BLaER1 treated with 17β-estradiol and CSF1 and Interleukin-3, amounts not matched to agents 10 nM and 100 nM (cell line): ENCODE measurements around the gene OBI1.

ENCODE experiments used
- H3K27ac ChIP-seq, 11 experiments: shearing (Covaris generic); formaldehyde crosslinking; 2 replicates each; pipeline ENCODE4 v1.8.1; 2022
- H3K27me3 ChIP-seq, 11 experiments: shearing (Covaris generic); formaldehyde crosslinking; 2 replicates each; pipeline ENCODE4 v1.8.1; 2022
- H3K36me3 ChIP-seq, 11 experiments: shearing (Covaris generic); formaldehyde crosslinking; 2 replicates each; pipeline ENCODE4 v1.8.1; 2022
- H3K4me1 ChIP-seq, 10 experiments: shearing (Covaris generic); formaldehyde crosslinking; 2 replicates each; pipeline ENCODE4 v1.8.1; 2022
- H3K4me2 ChIP-seq, 11 experiments: shearing (Covaris generic); formaldehyde crosslinking; 2 replicates each; pipeline ENCODE4 v1.8.1; 2022
- H3K4me3 ChIP-seq, 10 experiments: shearing (Covaris generic); formaldehyde crosslinking; 2 replicates each; pipeline ENCODE4 v1.8.1; 2022
- H3K9ac ChIP-seq, 11 experiments: shearing (Covaris generic); formaldehyde crosslinking; 2 replicates each; pipeline ENCODE4 v1.8.1; 2022
- H3K9me3 ChIP-seq, 11 experiments: shearing (Covaris generic); formaldehyde crosslinking; replicated peaks in 1 of 11; 2 replicates each; pipeline ENCODE4 v1.8.1; 2022
- H4K20me1 ChIP-seq, 11 experiments: shearing (Covaris generic); formaldehyde crosslinking; 2 replicates each; pipeline ENCODE4 v1.8.1; 2022
- Cebpa-rat ChIP-seq, 11 experiments: shearing (Covaris generic); IDR thresholded peaks; 2 replicates each; pipeline ENCODE4 v1.8.1; 2022

OBI1 gene

GRCh38 chr13:78608688-78609463 lies 50.1 kb downstream of the OBI1 start:
- Histone ChIP-seq H3K9ac (peak overlapping the region in 1 of 11 experiments; percentile 34; a peak in 2 of 22 replicates), H3K4me2 (peak overlapping the region; percentile 27 to 88 (median 57)), H3K9me3 (peaks cover 17 to 43% (median 28%) of the 10 kb centered on the region in 11 experiments; a peak in 21 of 22 replicates), H4K20me1 (peaks cover 0 to 100% (median 78%) of the 10 kb centered on the region in 11 experiments; a peak in 19 of 22 replicates), H3K27ac (no peak overlapping the region), H3K36me3 (peaks cover under 1 to 10% (median 5%) of the 10 kb centered on the region in 11 experiments; a peak in 13 of 22 replicates), H3K4me1 (peaks cover 0 to 9% (median 4%) of the 10 kb centered on the region in 10 experiments; a peak in 6 of 20 replicates), H3K27me3 (peaks cover 98 to 100% (median 99%) of the 10 kb centered on the region in 11 experiments), H3K4me3 (peak overlapping the region; percentile 15 to 62 (median 48); a peak in 18 of 20 replicates)
- TF ChIP-seq Cebpa-rat (IDR thresholded peaks at IDR 0.05), result no peak

GRCh38 chr13:78608252-78608687 lies 50.7 kb downstream of the OBI1 start:
- peaks cover 99 to 100% (median 100%) of the 10 kb centered on the region in 11 experiments for H3K27me3 ChIP-seq

GRCh38 chr13:78607409-78608251 lies 51.3 kb downstream of the OBI1 start:
- H3K9ac ChIP-seq, result no peak overlapping the region
- peaks cover 0 to 100% (median 79%) of the 10 kb centered on the region in 11 experiments; a peak in 19 of 22 replicates for H4K20me1 ChIP-seq
- H3K4me1 ChIP-seq, result peaks cover 11 to 22% (median 16%) of the 10 kb centered on the region in 10 experiments; a peak in 18 of 20 replicates
- no peak for TF ChIP-seq Cebpa-rat (IDR thresholded peaks at IDR 0.05)
- peaks cover 100% of the 10 kb centered on the region in 11 experiments for H3K27me3 ChIP-seq
- H3K27ac ChIP-seq, result no peak overlapping the region
- H3K4me2 ChIP-seq, result no peak overlapping the region
- peak overlapping the region in 1 of 10 experiments; percentile 25; a peak in 2 of 20 replicates for H3K4me3 ChIP-seq
- H3K9me3 ChIP-seq, result peaks cover 17 to 43% (median 28%) of the 10 kb centered on the region in 11 experiments; a peak in 21 of 22 replicates
- no peaks in the 10 kb centered on the region for H3K36me3 ChIP-seq

More at GRCh38 chr13:78608252-78608687, 50.7 kb downstream of the OBI1 start:
- Histone ChIP-seq H3K4me3 (peak overlapping the region in 9 of 10 experiments; percentile 37 to 62 (median 49); a peak in 12 of 20 replicates), H3K36me3 (peaks cover 0 to 4% (median 0%) of the 10 kb centered on the region in 11 experiments; a peak in 1 of 22 replicates), H4K20me1 (peaks cover 0 to 100% (median 78%) of the 10 kb centered on the region in 11 experiments; a peak in 19 of 22 replicates), H3K4me2 (peak overlapping the region; percentile 27 to 88 (median 57); a peak in 18 of 22 replicates), H3K27ac (no peak overlapping the region), H3K9ac (no peak overlapping the region), H3K4me1 (peaks cover 5 to 15% (median 9%) of the 10 kb centered on the region in 10 experiments; a peak in 17 of 20 replicates), H3K9me3 (peaks cover 17 to 43% (median 28%) of the 10 kb centered on the region in 11 experiments; a peak in 21 of 22 replicates)
- TF ChIP-seq Cebpa-rat (IDR thresholded peaks at IDR 0.05), result no peak

GRCh38 chr13:78606471-78607408 lies 52.2 kb downstream of the OBI1 start:
- no peak for TF ChIP-seq Cebpa-rat (IDR thresholded peaks at IDR 0.05)
- peaks cover 0 to 97% (median 76%) of the 10 kb centered on the region in 11 experiments; a peak in 19 of 22 replicates for H4K20me1 ChIP-seq
- H3K9ac ChIP-seq, result no peak overlapping the region
- peak overlapping the region in 1 of 10 experiments; percentile 25; a peak in 2 of 20 replicates for H3K4me3 ChIP-seq
- no peaks in the 10 kb centered on the region for H3K36me3 ChIP-seq
- H3K27me3 ChIP-seq, result peaks cover 100% of the 10 kb centered on the region in 11 experiments
- no peak overlapping the region for H3K27ac ChIP-seq
- H3K4me2 ChIP-seq, result no peak overlapping the region
- peaks cover 17 to 28% (median 22%) of the 10 kb centered on the region in 10 experiments; a peak in 18 of 20 replicates for H3K4me1 ChIP-seq
- peaks cover 17 to 43% (median 28%) of the 10 kb centered on the region in 11 experiments; a peak in 21 of 22 replicates for H3K9me3 ChIP-seq

GRCh38 chr13:78604782-78605611 lies 54.0 kb downstream of the OBI1 start:
- H4K20me1 ChIP-seq, result peaks cover 0 to 96% (median 75%) of the 10 kb centered on the region in 11 experiments; a peak in 19 of 22 replicates
- H3K4me1 ChIP-seq, result peaks cover 23 to 34% (median 28%) of the 10 kb centered on the region in 10 experiments; a peak in 19 of 20 replicates
- H3K36me3 ChIP-seq, result no peaks in the 10 kb centered on the region
- no peak overlapping the region for H3K9ac ChIP-seq
- H3K9me3 ChIP-seq, result peaks cover 17 to 43% (median 28%) of the 10 kb centered on the region in 11 experiments; a peak in 21 of 22 replicates
- no peak overlapping the region for H3K27ac ChIP-seq
- H3K27me3 ChIP-seq, result peaks cover 100% of the 10 kb centered on the region in 11 experiments
- no peak overlapping the region for H3K4me3 ChIP-seq
- TF ChIP-seq Cebpa-rat (IDR thresholded peaks at IDR 0.05), result no peak
- H3K4me2 ChIP-seq, result no peak overlapping the region

- peak within 1 kb of the TSS; percentile 77 to 93 (median 88) for H3K4me2 ChIP-seq
- peaks cover 23 to 29% (median 25%) of the 10 kb centered on the region in 10 experiments; a peak in 19 of 20 replicates for H3K4me1 ChIP-seq
- peaks cover 0 to 96% (median 66%) of the 10 kb centered on the region in 11 experiments; a peak in 19 of 22 replicates for H4K20me1 ChIP-seq
- H3K27me3 ChIP-seq, result peaks cover 100% of the 10 kb centered on the region in 11 experiments
- peaks cover 15 to 29% (median 17%) of the 10 kb centered on the region in 11 experiments; a peak in 20 of 22 replicates for H3K9me3 ChIP-seq
- peak within 1 kb of the TSS; percentile 49 to 69 (median 58) for H3K4me3 ChIP-seq
- no peak within 1 kb of the TSS for H3K27ac ChIP-seq
- TF ChIP-seq Cebpa-rat (IDR thresholded peaks at IDR 0.05), result no peak
- no peaks in the 10 kb centered on the region for H3K36me3 ChIP-seq
- peak within 1 kb of the TSS in 6 of 11 experiments; percentile 15 to 41 (median 25); a peak in 5 of 22 replicates for H3K9ac ChIP-seq
These were observed 55.6 kb downstream of the OBI1 start, which contains the start of gene POU4F1 for GRCh38 chr13:78603240-78603957. POU4F1 (minus strand) TSS chr13:78603552; CDS start chr13:78603326, 226 bp downstream.
